Activated B cell treated with CpG ODN at 0.5 μM for 24 hours (primary cell): ENCODE data around the gene INF2. TPM values are rescaled to one million over a fixed set of nuclear protein-coding genes. Genes with fewer than 3 reads are reported as not detected.

Experiments used
- ATAC-seq: fragments of 200-7000 bp; cut with Tn5 transposase; one replicate; pipeline ENCODE4 v1.10.0; 2021; ENCODE audit warnings: low read depth, mild to moderate bottlenecking, moderate library complexity
- CTCF ChIA-PET: fragments of 350-600 bp; sonication (Branson Sonifier 250); formaldehyde crosslinking; loops from one replicate; lab custom pipeline; 2021; ENCODE audit warnings: antibody characterized with exemption; lab: Charles Lee
- POLR2A ChIA-PET: fragments of 350-600 bp; sonication (Branson Sonifier 250); formaldehyde crosslinking; loops from one replicate; lab custom pipeline; 2021; ENCODE audit warnings: antibody characterized with exemption; lab: Charles Lee
- DNase-seq: peaks from one replicate; pipeline ENCODE4 v3.0.0; 2022
- H3K27ac Mint-ChIP-seq: one replicate; pipeline ENCODE4 v1.8.0; 2020; ENCODE audit warnings: mixed read lengths
- H3K27me3 Mint-ChIP-seq: one replicate; pipeline ENCODE4 v1.8.0; 2021; ENCODE audit warnings: mixed read lengths
- H3K36me3 Mint-ChIP-seq: one replicate; pipeline ENCODE4 v1.8.0; 2021; ENCODE audit warnings: low read depth, mixed read lengths
- H3K4me1 Mint-ChIP-seq: one replicate; pipeline ENCODE4 v1.8.0; 2021; ENCODE audit warnings: mixed read lengths
- H3K4me3 Mint-ChIP-seq: one replicate; pipeline ENCODE4 v1.8.0; 2020; ENCODE audit warnings: mild to moderate bottlenecking, mixed read lengths
- H3K9me3 Mint-ChIP-seq: one replicate; pipeline ENCODE4 v1.8.0; 2020; ENCODE audit warnings: mixed read lengths
- CTCF ChIP-seq: fragments of 200-600 bp; IDR thresholded peaks from one replicate; pipeline ENCODE4 v1.8.0; 2022; ENCODE audit warnings: antibody characterized with exemption, mild to moderate bottlenecking
- intact Hi-C: fragments of 100-400 bp; cut with micrococcal nuclease; formaldehyde crosslinking; loops from one replicate; pipeline ENCODE4 v1.15.1; 2024
- total RNA-seq: library from RNA; stranded (reverse); gene quantifications from 2 replicates; pipeline ENCODE4 v1.2.3, GENCODE V29; 2022

The INF2 gene
- total RNA-seq, 1 donor from 2014 or later, result 47.2 TPM

- peak overlapping the region; percentile 98 for H3K27ac Mint-ChIP-seq
- CTCF ChIA-PET, result interaction anchor here (0.7 to 3.0 kb wide), 4 partner anchors 8 to 54 kb away, joined by 4 to 13 read pairs (median 9); no protein-coding TSS in a partner anchor
- H3K27me3 Mint-ChIP-seq, result no peaks in the 10 kb centered on the region
- peak overlapping the region; percentile 79 for H3K4me3 Mint-ChIP-seq
- DNase-seq (peak; percentile 55), ATAC-seq (peak; percentile 44)
- POLR2A ChIA-PET, result interaction anchor here (0.5 to 9.8 kb wide), 24 partner anchors 8 to 1280 kb away, joined by 3 to 182 read pairs (median 5); partner anchors contain the start of genes CDCA4 and SIVA1
- intact Hi-C loops, result loop anchor here (1.0 to 2.0 kb wide), 3 partner anchors 19 to 269 kb away; no protein-coding TSS in a partner anchor
- H3K36me3 Mint-ChIP-seq, result no peaks in the 10 kb centered on the region
- no peak for TF ChIP-seq CTCF
- H3K4me1 Mint-ChIP-seq, result peaks cover 87% of the 10 kb centered on the region
- peaks cover 3% of the 10 kb centered on the region for H3K9me3 Mint-ChIP-seq
Observed at GRCh38 chr14:104657563-104658324, 31.7 kb upstream of the INF2 start.

GRCh38 chr14:104658325-104658712, 31.1 kb upstream of the INF2 start:
- peaks cover 90% of the 10 kb centered on the region for H3K4me1 Mint-ChIP-seq
- H3K36me3 Mint-ChIP-seq, result no peaks in the 10 kb centered on the region
- ChIA-PET POLR2A (interaction anchor here (0.5 to 9.8 kb wide), 23 partner anchors 8 to 1280 kb away, joined by 3 to 182 read pairs (median 5); partner anchors contain the start of gene SIVA1), CTCF (interaction anchor here (0.7 to 3.0 kb wide), 2 partner anchors 7 to 54 kb away, joined by 4 to 11 read pairs; no protein-coding TSS in a partner anchor)
- H3K27me3 Mint-ChIP-seq, result no peaks in the 10 kb centered on the region
- DNase-seq, result no peak
- intact Hi-C loops, result loop anchor here (2.0 kb wide), 1 partner anchor 268 kb away; no protein-coding TSS in a partner anchor
- peak overlapping the region; percentile 79 for H3K4me3 Mint-ChIP-seq
- ATAC-seq, result no peak
- no peak for TF ChIP-seq CTCF
- H3K9me3 Mint-ChIP-seq, result peaks cover 2% of the 10 kb centered on the region
- peak overlapping the region; percentile 98 for H3K27ac Mint-ChIP-seq

GRCh38 chr14:104659146-104659545, 30.3 kb upstream of the INF2 start:
- TF ChIP-seq CTCF, result no peak
- intact Hi-C loops, result loop anchor here (2.0 kb wide), 1 partner anchor 268 kb away; no protein-coding TSS in a partner anchor
- DNase-seq (no peak), ATAC-seq (no peak)
- H3K27me3 Mint-ChIP-seq, result no peaks in the 10 kb centered on the region
- H3K9me3 Mint-ChIP-seq, result peaks cover 1% of the 10 kb centered on the region
- no peaks in the 10 kb centered on the region for H3K36me3 Mint-ChIP-seq
- peak overlapping the region; percentile 79 for H3K4me3 Mint-ChIP-seq
- CTCF ChIA-PET, result no interaction called here
- POLR2A ChIA-PET, result interaction anchor here (1.0 to 9.8 kb wide), 4 partner anchors 11 to 47 kb away, joined by 3 to 182 read pairs (median 10); no protein-coding TSS in a partner anchor
- peak overlapping the region; percentile 98 for H3K27ac Mint-ChIP-seq
- peaks cover 93% of the 10 kb centered on the region for H3K4me1 Mint-ChIP-seq

- Mint-ChIP-seq H3K27me3 (no peaks in the 10 kb centered on the region), H3K9me3 (no peaks in the 10 kb centered on the region), H3K36me3 (no peaks in the 10 kb centered on the region), H3K4me1 (peaks cover 94% of the 10 kb centered on the region), H3K4me3 (peak overlapping the region; percentile 76), H3K27ac (peak overlapping the region; percentile 98)
- TF ChIP-seq CTCF, result no peak
- ATAC-seq (no peak), DNase-seq (peak; percentile 50)
- ChIA-PET CTCF (interaction anchor here (1.6 kb wide), 1 partner anchor 9 kb away, joined by 5 read pairs; no protein-coding TSS in a partner anchor), POLR2A (interaction anchor here (1.0 to 9.8 kb wide), 9 partner anchors 10 to 944 kb away, joined by 3 to 182 read pairs (median 3); partner anchors contain the start of genes PLD4, XRCC3 and ZFYVE21)
- intact Hi-C loops, result loop anchor here (1.0 to 2.0 kb wide), 5 partner anchors 10 to 267 kb away; partner anchors contain the start of gene INF2
Observed at GRCh38 chr14:104659764-104660523, 29.5 kb upstream of the INF2 start.
